Activated CD4-positive, CD25-positive, alpha-beta regulatory T cell treated with anti-CD3 and anti-CD28 coated beads, Interleukin-2, amount 50 U/mL, for 24 hours (primary cell): ENCODE measurements around the gene PLAAT5.

Experiments
- ATAC-seq, 2 donors: fragments of 150-1000 bp; cut with Tn5 transposase; one replicate each; pipeline ENCODE4 v1.10.0; 2021; ENCODE audit warnings: mild to moderate bottlenecking in 1 of 2, moderate library complexity in 1 of 2

PLAAT5 gene

GRCh38 chr11:63511048-63511748 lies 20.2 kb upstream of the PLAAT5 start:
- no peak for ATAC-seq

- no peak for ATAC-seq
Observed at GRCh38 chr11:63510360-63511047, 19.5 kb upstream of the PLAAT5 start.

- no peak for ATAC-seq
Observed at GRCh38 chr11:63508745-63509144, 17.8 kb upstream of the PLAAT5 start.

GRCh38 chr11:63508009-63508408 lies 17.0 kb upstream of the PLAAT5 start:
- ATAC-seq: no peak

- no peak for ATAC-seq
Observed at GRCh38 chr11:63507511-63507910, 16.5 kb upstream of the PLAAT5 start.

GRCh38 chr11:63506876-63507275 lies 15.9 kb upstream of the PLAAT5 start:
- no peak for ATAC-seq

GRCh38 chr11:63505857-63506528 lies 15.0 kb upstream of the PLAAT5 start, which contains the start of gene LGALS12:
LGALS12 (plus strand) TSS chr11:63506084; CDS start chr11:63506459, 375 bp downstream.
- ATAC-seq: no peak

GRCh38 chr11:63504933-63505586 lies 14.1 kb upstream of the PLAAT5 start:
- ATAC-seq: no peak

GRCh38 chr11:63504054-63504453 lies 13.1 kb upstream of the PLAAT5 start:
- no peak for ATAC-seq

GRCh38 chr11:63503492-63503891 lies 12.5 kb upstream of the PLAAT5 start:
- no peak for ATAC-seq

GRCh38 chr11:63502252-63502820 lies 11.4 kb upstream of the PLAAT5 start:
- no peak for ATAC-seq

- ATAC-seq: no peak
Observed at GRCh38 chr11:63501236-63501635, 10.3 kb upstream of the PLAAT5 start.

- ATAC-seq: no peak
Observed at GRCh38 chr11:63499874-63500273, 8.9 kb upstream of the PLAAT5 start.

- no peak for ATAC-seq
Observed at GRCh38 chr11:63494975-63495374, 4.0 kb upstream of the PLAAT5 start.

GRCh38 chr11:63493127-63493526 lies 2.2 kb upstream of the PLAAT5 start:
- no peak for ATAC-seq

GRCh38 chr11:63492441-63492840 lies 1.5 kb upstream of the PLAAT5 start:
- ATAC-seq: no peak

- ATAC-seq: peak; percentile 58 to 78
Observed at GRCh38 chr11:63491636-63492372, 837 bp upstream of the PLAAT5 start.

- ATAC-seq: no peak
Observed at GRCh38 chr11:63491240-63491587, 247 bp upstream of the PLAAT5 start.

GRCh38 chr11:63489879-63490278 lies 1.1 kb downstream of the PLAAT5 start:
- no peak for ATAC-seq

GRCh38 chr11:63488789-63489188 lies 2.2 kb downstream of the PLAAT5 start:
- ATAC-seq: no peak

- ATAC-seq: no peak
Observed at GRCh38 chr11:63485777-63486176, 5.2 kb downstream of the PLAAT5 start.

GRCh38 chr11:63480039-63480438 lies 10.9 kb downstream of the PLAAT5 start:
- no peak for ATAC-seq
